Caco-2 (cell line): ENCODE results near the gene FNDC11. TPM values are rescaled to one million over a fixed set of nuclear protein-coding genes. Genes with fewer than 3 reads are reported as not detected.

ENCODE experiments used
- BruUV-seq: library from RNA; stranded (reverse); fragments of 400-500 nt; replicated peaks from 2 replicates; lab custom pipeline; 2021; lab: Mats Ljungman, UMichigan
- CTCF ChIA-PET: fragments of 300-600 bp; sonication (Branson Sonifier 250); formaldehyde crosslinking; loops from one replicate; lab custom pipeline; 2022; ENCODE audit warnings: antibody characterized with exemption; lab: Charles Lee
- POLR2A ChIA-PET: fragments of 300-600 bp; sonication (Branson Sonifier 250); formaldehyde crosslinking; loops from one replicate; lab custom pipeline; 2022; ENCODE audit warnings: antibody characterized with exemption; lab: Charles Lee
- DNase-seq, 2 experiments: peaks; one replicate each; pipeline versions ENCODE4 v3.0.0 to v3.0.0-alpha.2; 2020 to 2022
- H3K27me3 ChIP-seq: replicated peaks from 2 replicates; pipeline ENCODE4 v1.6.0; 2011; ENCODE audit warnings: low read length; ENCODE audit not compliant: control insufficient read depth, insufficient read depth
- H3K36me3 ChIP-seq: 2 replicates; pipeline ENCODE4 v1.5.1; 2011; ENCODE audit warnings: low read length; ENCODE audit not compliant: control insufficient read depth, insufficient read depth
- H3K4me1 ChIP-seq: fragments of 250-450 bp; sonication (Bioruptor Pico); 2 replicates; pipeline ENCODE4 v1.5.1; 2020; ENCODE audit warnings: mild to moderate bottlenecking
- H3K4me3 ChIP-seq: 2 replicates; pipeline ENCODE4 v1.5.1; 2011; ENCODE audit warnings: low read depth, mild to moderate bottlenecking, control low read depth, low read length
- H3K9me3 ChIP-seq: fragments of 250-450 bp; sonication (Bioruptor Pico); 2 replicates; pipeline ENCODE4 v1.5.1; 2020; ENCODE audit warnings: mild to moderate bottlenecking, moderate library complexity
- H3K27ac Mint-ChIP-seq: one replicate; pipeline ENCODE4 v1.8.0; 2022; ENCODE audit warnings: mixed read lengths; ENCODE audit not compliant: unreplicated experiment
- H3K27me3 Mint-ChIP-seq: one replicate; pipeline ENCODE4 v1.8.0; 2022; ENCODE audit warnings: mixed read lengths; ENCODE audit not compliant: insufficient read depth, unreplicated experiment
- H3K36me3 Mint-ChIP-seq: one replicate; pipeline ENCODE4 v1.8.0; 2022; ENCODE audit warnings: mild to moderate bottlenecking, mixed read lengths; ENCODE audit not compliant: insufficient read depth, unreplicated experiment
- H3K4me1 Mint-ChIP-seq: one replicate; pipeline ENCODE4 v1.8.0; 2022; ENCODE audit warnings: low read depth, mixed read lengths; ENCODE audit not compliant: unreplicated experiment
- H3K4me3 Mint-ChIP-seq: one replicate; pipeline ENCODE4 v1.8.0; 2022; ENCODE audit warnings: mild to moderate bottlenecking, moderate library complexity, mixed read lengths; ENCODE audit not compliant: unreplicated experiment
- H3K9me3 Mint-ChIP-seq: one replicate; pipeline ENCODE4 v1.8.0; 2022; ENCODE audit warnings: mixed read lengths; ENCODE audit not compliant: unreplicated experiment
- CTCF ChIP-seq, 2 experiments: fragments of 200-600 bp in 1 of 2; IDR thresholded peaks; 1 replicate in 1 of 2; 2 replicates in 1 of 2; pipeline versions ENCODE4 v1.5.1 to v1.8.0; 2011 to 2022; ENCODE audit warnings: antibody characterized with exemption in 1 of 2, control low read depth in 1 of 2, inconsistent platforms in 1 of 2, low read depth in 1 of 2, low read length in 1 of 2, mild to moderate bottlenecking in 1 of 2, moderate library complexity in 1 of 2; ENCODE audit not compliant: insufficient read depth in 1 of 2, severe bottlenecking in 1 of 2, unreplicated experiment in 1 of 2
- intact Hi-C: fragments of 100-400 bp; cut with micrococcal nuclease; formaldehyde crosslinking; loops from one replicate; pipeline ENCODE4 v1.10.0; 2022; ENCODE audit not compliant: unreplicated experiment
- total RNA-seq: library from RNA; stranded (reverse); gene quantifications from 2 replicates; pipeline ENCODE4 v1.2.3, GENCODE V29; 2022

The FNDC11 gene
- total RNA-seq, 1 experiment from 2014 or later, result not detected

DNA sequence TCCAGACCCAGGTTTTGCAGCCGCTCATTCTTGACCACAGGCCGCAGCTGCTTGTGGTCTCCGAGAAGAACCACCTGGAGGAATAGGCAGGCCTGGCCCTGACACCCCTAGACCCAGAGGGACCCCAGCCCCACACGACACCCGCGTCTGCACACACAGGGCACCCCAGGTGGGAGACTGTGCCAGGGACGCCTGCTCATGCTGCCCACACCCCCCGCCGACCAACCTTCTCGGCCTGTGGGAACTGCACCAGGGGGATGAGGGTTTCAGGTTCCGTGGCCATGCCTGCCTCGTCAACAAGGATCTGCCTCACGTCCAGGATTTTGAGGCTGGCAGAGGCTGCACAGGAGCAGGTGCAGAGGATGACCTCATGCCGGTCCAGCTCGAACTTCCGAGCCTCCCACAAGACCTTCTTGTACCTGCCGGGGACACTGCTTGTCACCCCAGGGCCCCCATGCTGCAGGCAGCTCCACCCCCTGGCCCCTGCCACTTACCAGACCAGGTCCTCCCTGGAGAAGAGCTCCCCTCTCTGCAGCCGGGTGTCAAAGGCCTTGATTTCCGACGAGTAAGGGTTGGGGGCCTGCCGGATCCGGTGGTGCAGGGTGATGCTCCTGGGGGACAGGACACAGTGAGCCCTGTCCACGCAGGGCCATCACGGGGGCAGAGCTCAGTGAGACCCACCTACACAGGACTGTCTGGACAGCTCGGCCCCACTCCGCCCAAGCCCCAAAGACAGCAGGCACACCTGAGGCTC lies 7.1 kb downstream of the FNDC11 start:
- intact Hi-C loops, result no loop called here
- H3K4me3 ChIP-seq, result no peak overlapping the region
- H3K36me3 ChIP-seq, result no peaks in the 10 kb centered on the region
- Mint-ChIP-seq H3K36me3 (peaks cover 25% of the 10 kb centered on the region), H3K27ac (no peak overlapping the region), H3K4me3 (no peak overlapping the region), H3K4me1 (no peaks in the 10 kb centered on the region), H3K9me3 (no peaks in the 10 kb centered on the region), H3K27me3 (no peaks in the 10 kb centered on the region)
- no peak for DNase-seq
- no peak for TF ChIP-seq CTCF (IDR thresholded peaks at IDR 0.05; ENCODE audit: insufficient read depth in 1 of 2, low read depth in 1 of 2, low read length in 1 of 2, severe bottlenecking in 1 of 2, unreplicated experiment in 1 of 2)
- ChIA-PET CTCF (interaction anchor here (0.6 kb wide), 2 partner anchors 22 to 133 kb away, joined by 3 to 6 read pairs; no protein-coding TSS in a partner anchor), POLR2A (no interaction called here)
- H3K4me1 ChIP-seq, result no peaks in the 10 kb centered on the region; the same call in 1 of the 2 replicates
- peaks cover 5% of the 10 kb centered on the region; the same call in 1 of the 2 replicates for H3K9me3 ChIP-seq
- BruUV-seq, result TSS peak; percentile 16
- H3K27me3 ChIP-seq, result no peaks in the 10 kb centered on the region

- Mint-ChIP-seq H3K4me3 (no peak overlapping the region), H3K36me3 (peaks cover 22% of the 10 kb centered on the region), H3K4me1 (no peaks in the 10 kb centered on the region), H3K27me3 (no peaks in the 10 kb centered on the region), H3K9me3 (no peaks in the 10 kb centered on the region), H3K27ac (no peak overlapping the region)
- DNase-seq, result no peak
- no peaks in the 10 kb centered on the region for H3K27me3 ChIP-seq
- H3K36me3 ChIP-seq, result no peaks in the 10 kb centered on the region
- H3K4me3 ChIP-seq, result no peak overlapping the region
- ChIA-PET POLR2A (interaction anchor here (0.5 to 0.9 kb wide), 2 partner anchors 11 to 30 kb away, joined by 3 read pairs; no protein-coding TSS in a partner anchor), CTCF (interaction anchor here (0.6 to 1.4 kb wide), 2 partner anchors 22 to 80 kb away, joined by 3 read pairs; no protein-coding TSS in a partner anchor)
- no TSS peak for BruUV-seq
- H3K9me3 ChIP-seq, result peaks cover 5% of the 10 kb centered on the region; the same call in 1 of the 2 replicates
- no peaks in the 10 kb centered on the region; the same call in 1 of the 2 replicates for H3K4me1 ChIP-seq
- no peak for TF ChIP-seq CTCF (IDR thresholded peaks at IDR 0.05; ENCODE audit: insufficient read depth in 1 of 2, low read depth in 1 of 2, low read length in 1 of 2, severe bottlenecking in 1 of 2, unreplicated experiment in 1 of 2)
- intact Hi-C loops, result no loop called here
Observed at GRCh38 chr20:63561624-63562396, 7.9 kb downstream of the FNDC11 start.
